ENCODE data around the gene TSKU. TPM values are rescaled to one million over a fixed set of nuclear protein-coding genes. Genes with fewer than 3 reads are reported as not detected.

Gene TSKU
- total and polyA plus RNA-seq, 9 of the 15 experiments (the other 6 are each of a cell fraction or from before 2014, with no cell fraction given), result 0.60 to 11.9 (median 8.4) TPM

- TF ChIP-seq MAFF (IDR thresholded peaks at IDR 0.05; ENCODE audit: low read length) (0 out of 2 replicates have a peak, but pooled peaks have one; percentile 12), HIVEP1 (CRISPR knock-in tag; IDR thresholded peaks at IDR 0.05) (no peak), DPF2 (IDR thresholded peaks at IDR 0.05) (0 out of 2 replicates have a peak, but pooled peaks have one; percentile 8), CHD4 (IDR thresholded peaks at IDR 0.05; ENCODE audit: insufficient read depth, insufficient replicate concordance, low read depth, low read length, poor library complexity, severe bottlenecking) (no peak), ARID3A (IDR thresholded peaks at IDR 0.05; ENCODE audit: borderline replicate concordance, low read depth, low read length) (no peak), MEF2D (tag; conservative IDR thresholded peaks at IDR 0.05; ENCODE audit: low read depth) (no peak), C11orf30 (IDR thresholded peaks at IDR 0.05; ENCODE audit: low read depth) (peak; percentile 73), ZNF518B (CRISPR knock-in tag; IDR thresholded peaks at IDR 0.05) (no peak), SREBF1 (IDR thresholded peaks at IDR 0.05; ENCODE audit: borderline replicate concordance, low read depth, low read length) (no peak), BHLHE40 (IDR thresholded peaks at IDR 0.05; ENCODE audit: low read length) (0 out of 2 replicates have a peak, but pooled peaks have one; percentile 8), SUPT5H (IDR thresholded peaks at IDR 0.05) (no peak), LARP7 (IDR thresholded peaks at IDR 0.05) (no peak), PML (IDR thresholded peaks at IDR 0.05; ENCODE audit: low read length) (no peak), WHSC1 (IDR thresholded peaks at IDR 0.05; ENCODE audit: low read length) (no peak), HCFC1 (IDR thresholded peaks at IDR 0.05; ENCODE audit: low read depth, low read length) (no peak), POLR2G (IDR thresholded peaks at IDR 0.05; ENCODE audit: low read depth, low read length) (no peak), UBTF (IDR thresholded peaks at IDR 0.05; ENCODE audit: borderline replicate concordance in 1 of 2, low read depth in 2 of 2, low read length in 2 of 2) (no peak), SMARCA5 (IDR thresholded peaks at IDR 0.05) (no peak), ATF7 (IDR thresholded peaks at IDR 0.05) (0 out of 2 replicates have a peak, but pooled peaks have one; percentile 29), ZNF280B (CRISPR knock-in tag; IDR thresholded peaks at IDR 0.05) (no peak)
These were observed 13.2 kb upstream of the TSKU start (continued) for GRCh38 chr11:76769645-76770586.

Measured in K562 (cell line).